SK-N-SH treated with all-trans-retinoic acid at 6 μM for 48 hours (cell line): Measurements from ENCODE around the gene CELF4.

Experiments used
- ATAC-seq: fragments of 200-7000 bp; cut with Tn5 transposase; 3 replicates; pipeline ENCODE4 v1.9.1; 2020; ENCODE audit warnings: mild to moderate bottlenecking, moderate library complexity
- ARNTL ChIP-seq: fragments of 450-650 bp; formaldehyde crosslinking; IDR thresholded peaks from 2 replicates; pipeline ENCODE4 v1.5.0; 2020; ENCODE audit warnings: low read depth, mild to moderate bottlenecking, moderate library complexity, borderline replicate concordance
- BACH2 ChIP-seq: fragments of 250-450 bp; sonication (Bioruptor Pico); IDR thresholded peaks from 2 replicates; pipeline ENCODE4 v1.9.0; 2021; ENCODE audit warnings: mild to moderate bottlenecking, borderline replicate concordance
- CSDC2 ChIP-seq: fragments of 250-450 bp; sonication (Bioruptor Pico); IDR thresholded peaks from 2 replicates; pipeline ENCODE4 v1.5.0; 2020; ENCODE audit warnings: mild to moderate bottlenecking, moderate library complexity
- CSRNP3 ChIP-seq: fragments of 250-450 bp; sonication (Bioruptor Pico); IDR thresholded peaks from 2 replicates; pipeline ENCODE4 v1.5.1; 2021; ENCODE audit warnings: mild to moderate bottlenecking, moderate library complexity
- ESRRG ChIP-seq: fragments of 250-450 bp; sonication (Bioruptor Pico); IDR thresholded peaks from 2 replicates; pipeline ENCODE4 v1.6.1; 2021; ENCODE audit warnings: mild to moderate bottlenecking
- GLIS3 ChIP-seq: fragments of 250-450 bp; sonication (Bioruptor Pico); IDR thresholded peaks from 2 replicates; pipeline ENCODE4 v1.5.0; 2020; ENCODE audit warnings: mild to moderate bottlenecking, moderate library complexity
- ISL1 ChIP-seq: fragments of 250-450 bp; sonication (Bioruptor Pico); IDR thresholded peaks from 2 replicates; pipeline ENCODE4 v2.1.2; 2022; ENCODE audit warnings: mild to moderate bottlenecking, moderate library complexity
- OSR1 ChIP-seq: fragments of 250-450 bp; sonication (Bioruptor Pico); IDR thresholded peaks from 2 replicates; pipeline ENCODE4 v1.8.0; 2022; ENCODE audit warnings: moderate library complexity, mild to moderate bottlenecking, inconsistent platforms
- PPARA ChIP-seq: fragments of 250-450 bp; sonication (Bioruptor Pico); IDR thresholded peaks from 2 replicates; pipeline ENCODE4 v1.5.0; 2020; ENCODE audit warnings: mild to moderate bottlenecking, borderline replicate concordance
- RARB ChIP-seq: fragments of 250-450 bp; sonication (Bioruptor Pico); IDR thresholded peaks from 2 replicates; pipeline ENCODE4 v1.8.0; 2021; ENCODE audit warnings: mild to moderate bottlenecking, moderate library complexity
- SNAI2 ChIP-seq: fragments of 250-450 bp; sonication (Bioruptor Pico); IDR thresholded peaks from 2 replicates; pipeline ENCODE4 v1.5.0; 2020; ENCODE audit warnings: mild to moderate bottlenecking, moderate library complexity
- ZC3H10 ChIP-seq: fragments of 250-450 bp; sonication (Bioruptor Pico); IDR thresholded peaks from 2 replicates; pipeline ENCODE4 v1.5.1; 2021; ENCODE audit warnings: mild to moderate bottlenecking, moderate library complexity
- ZNF565 ChIP-seq: fragments of 450-650 bp; formaldehyde crosslinking; conservative IDR thresholded peaks from 2 replicates; pipeline ENCODE4 v1.5.0; 2020; ENCODE audit warnings: low read depth, mild to moderate bottlenecking, moderate library complexity
- ZNF70 ChIP-seq: fragments of 450-650 bp; formaldehyde crosslinking; IDR thresholded peaks from 2 replicates; pipeline ENCODE4 v1.5.0; 2020; ENCODE audit warnings: mild to moderate bottlenecking, moderate library complexity
- ZNF8 ChIP-seq: fragments of 450-650 bp; formaldehyde crosslinking; IDR thresholded peaks from 2 replicates; pipeline ENCODE4 v1.5.0; 2020; ENCODE audit warnings: mild to moderate bottlenecking, moderate library complexity
- TF ChIP-seq, protein P1 (sequence below): fragments of 250-450 bp; sonication (Bioruptor Pico); IDR thresholded peaks from 2 replicates; pipeline ENCODE4 v1.8.0; 2020; ENCODE audit warnings: mild to moderate bottlenecking, moderate library complexity, borderline replicate concordance

The CELF4 gene

GRCh38 chr18:37332628-37333420 lies 232.8 kb downstream of the CELF4 start:
- ATAC-seq = no peak
- no peak for TF ChIP-seq ZNF70 (CRISPR knock-in tag)
- TF ChIP-seq GLIS3 = no peak
- TF ChIP-seq CSRNP3 (CRISPR knock-in tag) = no peak

DNA sequence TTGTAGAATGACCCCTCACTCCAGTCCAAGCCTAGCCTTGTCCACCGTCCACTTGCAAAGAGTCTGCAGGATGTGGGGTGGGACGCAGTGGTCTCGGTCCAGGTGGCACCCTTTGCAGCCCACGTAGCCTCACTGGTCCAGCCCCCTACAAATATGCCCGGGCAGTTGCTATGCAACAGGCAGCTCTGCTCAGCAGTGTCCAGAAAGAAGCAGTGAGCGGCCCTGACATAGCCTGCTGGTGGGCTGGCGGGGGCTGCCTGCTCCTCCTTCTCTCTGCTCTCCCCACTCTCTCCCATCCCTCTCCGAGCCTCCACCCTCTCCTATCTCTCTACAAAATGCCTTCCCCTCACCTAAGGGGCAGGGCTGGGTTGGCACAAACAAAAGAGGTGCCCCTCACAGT lies 233.4 kb downstream of the CELF4 start:
- no peak for ATAC-seq
- TF ChIP-seq CSDC2 (CRISPR knock-in tag) (no peak), CSRNP3 (CRISPR knock-in tag) (no peak), ZC3H10 (CRISPR knock-in tag) (no peak)
- TF ChIP-seq, all 23 proteins: peak for 0

DNA sequence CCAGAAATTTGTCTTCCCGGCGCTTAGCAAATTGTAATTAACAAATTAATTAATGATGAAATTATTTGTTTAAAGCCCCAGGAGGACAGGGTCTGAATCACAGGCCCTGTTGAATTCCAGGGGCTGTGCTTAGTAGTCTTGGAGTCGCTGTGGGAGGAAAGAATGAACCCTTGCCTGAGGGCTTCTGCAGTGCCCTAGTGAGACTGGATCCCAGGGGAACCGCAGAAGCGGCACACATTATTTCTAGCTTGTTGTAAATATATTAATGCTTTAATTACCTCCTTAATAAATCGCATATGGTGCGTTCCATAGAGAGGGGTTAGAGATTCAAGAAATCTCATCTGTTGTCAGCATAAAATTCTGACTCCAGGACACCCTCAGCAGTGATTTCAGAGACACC lies 235.4 kb downstream of the CELF4 start:
- ATAC-seq = no peak
- TF ChIP-seq GLIS3 = no peak
- TF ChIP-seq ZNF8 (CRISPR knock-in tag) = no peak

DNA sequence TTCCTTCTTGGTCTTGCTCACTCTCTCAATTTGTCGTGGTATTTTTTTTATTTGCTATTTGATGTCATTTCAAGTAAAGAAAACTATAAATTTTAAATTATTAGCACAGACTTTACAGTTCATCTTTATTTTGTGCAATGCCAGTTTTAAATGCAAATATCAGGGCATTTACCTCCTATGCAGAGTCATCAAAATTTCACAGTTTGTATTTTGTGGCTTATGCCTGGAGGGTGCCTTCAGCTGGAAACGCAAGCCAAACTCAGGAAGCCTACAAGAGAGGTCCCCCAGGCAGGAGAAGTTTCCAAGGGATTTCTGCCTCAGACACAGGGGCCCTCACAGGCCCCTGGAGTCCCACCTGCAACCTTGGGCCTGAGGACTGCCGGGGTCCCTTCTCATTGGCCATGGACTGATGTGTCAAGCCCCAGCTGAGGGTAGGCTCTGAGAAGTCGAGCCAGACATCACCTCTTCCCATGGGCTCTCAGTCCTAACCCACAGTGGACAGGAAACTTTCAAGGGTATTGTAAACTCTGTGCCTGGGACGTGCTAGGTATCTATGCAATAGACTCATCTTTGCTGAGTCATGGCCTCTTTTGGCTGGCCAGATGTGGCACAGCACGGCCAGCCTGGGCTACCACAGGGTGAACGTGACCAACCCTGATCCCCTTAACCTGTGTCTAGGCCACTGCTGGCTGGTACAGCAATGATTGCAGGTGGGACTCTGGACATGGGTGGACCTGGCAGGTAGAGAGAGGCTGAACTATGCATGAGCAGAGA lies 236.5 kb downstream of the CELF4 start:
- TF ChIP-seq SNAI2 (CRISPR knock-in tag) (no peak), ZNF565 (CRISPR knock-in tag) (no peak), ISL1 (CRISPR knock-in tag) (no peak), ARNTL (CRISPR knock-in tag) (no peak), OSR1 (CRISPR knock-in tag) (no peak)
- TF ChIP-seq, protein P1, sequence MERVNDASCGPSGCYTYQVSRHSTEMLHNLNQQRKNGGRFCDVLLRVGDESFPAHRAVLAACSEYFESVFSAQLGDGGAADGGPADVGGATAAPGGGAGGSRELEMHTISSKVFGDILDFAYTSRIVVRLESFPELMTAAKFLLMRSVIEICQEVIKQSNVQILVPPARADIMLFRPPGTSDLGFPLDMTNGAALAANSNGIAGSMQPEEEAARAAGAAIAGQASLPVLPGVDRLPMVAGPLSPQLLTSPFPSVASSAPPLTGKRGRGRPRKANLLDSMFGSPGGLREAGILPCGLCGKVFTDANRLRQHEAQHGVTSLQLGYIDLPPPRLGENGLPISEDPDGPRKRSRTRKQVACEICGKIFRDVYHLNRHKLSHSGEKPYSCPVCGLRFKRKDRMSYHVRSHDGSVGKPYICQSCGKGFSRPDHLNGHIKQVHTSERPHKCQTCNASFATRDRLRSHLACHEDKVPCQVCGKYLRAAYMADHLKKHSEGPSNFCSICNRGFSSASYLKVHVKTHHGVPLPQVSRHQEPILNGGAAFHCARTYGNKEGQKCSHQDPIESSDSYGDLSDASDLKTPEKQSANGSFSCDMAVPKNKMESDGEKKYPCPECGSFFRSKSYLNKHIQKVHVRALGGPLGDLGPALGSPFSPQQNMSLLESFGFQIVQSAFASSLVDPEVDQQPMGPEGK (CRISPR knock-in tag) = no peak
- ATAC-seq = no peak

DNA sequence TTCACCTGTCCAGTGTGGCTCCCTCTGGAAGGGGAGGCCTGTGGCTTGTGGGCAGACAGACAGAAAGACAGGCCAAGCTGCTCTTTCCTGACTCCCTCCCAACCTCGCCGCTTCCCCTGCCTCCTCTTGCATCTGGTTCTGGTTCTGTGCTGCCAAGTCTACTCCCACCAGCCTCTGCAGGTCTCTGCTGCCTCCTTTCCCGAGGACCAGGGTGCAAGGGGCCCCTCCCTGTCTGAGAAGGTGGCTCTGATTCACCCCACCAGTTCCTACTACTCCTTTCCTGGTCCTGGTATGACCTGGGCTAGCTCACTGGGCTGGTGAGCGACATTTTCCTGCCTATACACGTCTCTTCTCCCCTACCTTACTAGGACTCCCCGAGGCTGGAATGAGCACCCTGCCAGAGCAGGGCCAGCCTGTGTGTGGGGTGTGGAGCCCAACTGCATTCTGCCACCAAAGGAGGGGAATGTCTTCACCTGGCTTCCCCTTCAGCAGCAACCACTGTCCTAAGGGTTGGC lies 238.5 kb downstream of the CELF4 start:
- TF ChIP-seq ZC3H10 (CRISPR knock-in tag) (no peak), OSR1 (CRISPR knock-in tag) (no peak), ESRRG (CRISPR knock-in tag) (no peak), PPARA (CRISPR knock-in tag) (no peak), CSRNP3 (CRISPR knock-in tag) (no peak), ARNTL (CRISPR knock-in tag) (no peak), ZNF70 (CRISPR knock-in tag) (no peak), BACH2 (CRISPR knock-in tag) (no peak), RARB (CRISPR knock-in tag) (no peak)
- ATAC-seq = no peak
